Endothelial cell of umbilical vein (primary cell): ENCODE results near the gene NAV3. TPM values are rescaled to one million over a fixed set of nuclear protein-coding genes. Genes with fewer than 3 reads are reported as not detected.

Experiments used
- BruUV-seq: library from RNA; stranded (reverse); fragments of 400-500 nt; replicated peaks from 2 replicates; lab custom pipeline; 2021; lab: Mats Ljungman, UMichigan
- CTCF ChIA-PET: fragments of 300-600, 350-600 bp; sonication (Branson Sonifier 250); formaldehyde crosslinking; loops from one replicate; lab custom pipeline; 2021; ENCODE audit warnings: antibody characterized with exemption, inconsistent platforms; lab: Charles Lee
- POLR2A ChIA-PET: fragments of 300-600, 350-600 bp; sonication (Branson Sonifier 250); formaldehyde crosslinking; loops from one replicate; lab custom pipeline; 2021; ENCODE audit warnings: antibody characterized with exemption, inconsistent platforms; lab: Charles Lee
- DNase-seq: peaks from one replicate; pipeline ENCODE4 v3.0.0-alpha.2; 2011; ENCODE audit warnings: low read depth, low spot score
- FAIRE-seq: peaks from 2 replicates; lab custom pipeline; 2011; peaks lifted over from hg19 to GRCh38; lab: Jason Lieb, UNC
- H2AFZ ChIP-seq: 2 replicates; pipeline ENCODE4 v1.6.0; 2012; ENCODE audit warnings: low read depth, low read length, control low read depth, inconsistent platforms
- H3K27ac ChIP-seq: 2 replicates; pipeline ENCODE4 v1.5.1; 2011; ENCODE audit warnings: low read depth, mild to moderate bottlenecking, control low read depth, low read length, moderate library complexity; ENCODE audit not compliant: insufficient read depth
- H3K27me3 ChIP-seq, 2 experiments: 2 replicates each; pipeline versions ENCODE4 v1.6.0 to v1.6.1; 2011; ENCODE audit warnings: low read length in 2 of 2, mixed read lengths in 1 of 2; ENCODE audit not compliant: control insufficient read depth in 2 of 2, insufficient read depth in 2 of 2
- H3K36me3 ChIP-seq, 2 experiments: 2 replicates in 1 of 2; 3 replicates in 1 of 2; pipeline ENCODE4 v1.5.1; 2011; ENCODE audit warnings: low read length in 2 of 2, mild to moderate bottlenecking in 1 of 2, moderate library complexity in 1 of 2; ENCODE audit not compliant: control insufficient read depth in 2 of 2, insufficient read depth in 2 of 2; ENCODE audit errors: extremely low read depth in 1 of 2
- H3K4me1 ChIP-seq: 3 replicates; pipeline ENCODE4 v1.5.1; 2011; ENCODE audit warnings: mild to moderate bottlenecking, low read length; ENCODE audit not compliant: control insufficient read depth, insufficient read depth; ENCODE audit errors: extremely low read depth
- H3K4me2 ChIP-seq: 2 replicates; pipeline ENCODE4 v1.6.1; 2011; ENCODE audit warnings: low read length, control low read depth, mixed read lengths; ENCODE audit not compliant: insufficient read depth
- H3K4me3 ChIP-seq, 3 experiments: fragments of 200-600 bp in 1 of 3; sonication (generic), shearing (Covaris generic) in 1 of 3; replicated peaks in 1 of 3; 2 replicates each; pipeline ENCODE4 v1.5.1; 2011 to 2016; ENCODE audit warnings: control low read depth in 3 of 3, low read length in 3 of 3, mild to moderate bottlenecking in 2 of 3, inconsistent platforms in 1 of 3, low read depth in 1 of 3, moderate library complexity in 1 of 3; ENCODE audit not compliant: insufficient read depth in 1 of 3
- H3K79me2 ChIP-seq: 2 replicates; pipeline ENCODE4 v1.6.0; 2012; ENCODE audit warnings: low read length, inconsistent platforms; ENCODE audit not compliant: control insufficient read depth, insufficient read depth
- H3K9ac ChIP-seq: replicated peaks from 2 replicates; pipeline ENCODE3; 2011; ENCODE audit warnings: low read length, control low read depth; ENCODE audit not compliant: insufficient read depth; ENCODE audit errors: extremely low read depth
- H3K9me1 ChIP-seq: replicated peaks from 3 replicates; pipeline ENCODE4 v1.6.0; 2011; ENCODE audit warnings: mild to moderate bottlenecking, low read length; ENCODE audit not compliant: control insufficient read depth, insufficient read depth; ENCODE audit errors: extremely low read depth
- H3K9me3 ChIP-seq: replicated peaks from 2 replicates; pipeline ENCODE4 v1.5.1; 2012; ENCODE audit warnings: low read length, inconsistent platforms; ENCODE audit not compliant: control insufficient read depth, insufficient read depth
- H4K20me1 ChIP-seq: replicated peaks from 2 replicates; pipeline ENCODE3; 2011; ENCODE audit warnings: mild to moderate bottlenecking, low read length; ENCODE audit not compliant: control insufficient read depth, insufficient read depth; ENCODE audit errors: extremely low read depth
- CTCF ChIP-seq, 2 donors: IDR thresholded peaks; 1 replicate in 1 of 2; 2 replicates in 1 of 2; pipeline ENCODE4 v1.5.1; 2011; ENCODE audit warnings: low read length in 2 of 2, mild to moderate bottlenecking in 2 of 2, moderate library complexity in 2 of 2, control low read depth in 1 of 2, inconsistent platforms in 1 of 2, low read depth in 1 of 2; ENCODE audit not compliant: insufficient read depth in 1 of 2; ENCODE audit errors: extremely low read depth in 1 of 2
- EZH2 ChIP-seq: IDR thresholded peaks from 2 replicates; pipeline ENCODE4 v1.6.1; 2012; ENCODE audit warnings: borderline replicate concordance, low read depth, mild to moderate bottlenecking, moderate library complexity, low read length, inconsistent platforms; ENCODE audit not compliant: severe bottlenecking
- FOS ChIP-seq: IDR thresholded peaks from 2 replicates; pipeline ENCODE4 v1.6.1; 2011; ENCODE audit warnings: mild to moderate bottlenecking, low read length, moderate library complexity, borderline replicate concordance; ENCODE audit not compliant: insufficient read depth
- GATA2 ChIP-seq: IDR thresholded peaks from 2 replicates; pipeline ENCODE4 v1.7.0; 2011; ENCODE audit warnings: low read depth, mild to moderate bottlenecking, moderate library complexity, mixed read lengths, low read length; ENCODE audit not compliant: insufficient read length, insufficient read depth
- JUN ChIP-seq: IDR thresholded peaks from 2 replicates; pipeline ENCODE4 v1.6.1; 2011; ENCODE audit warnings: borderline replicate concordance, low read depth; ENCODE audit not compliant: insufficient read length, insufficient read depth
- MAX ChIP-seq: IDR thresholded peaks from 2 replicates; pipeline ENCODE4 v1.6.1; 2011; ENCODE audit not compliant: insufficient read depth, insufficient read length
- POLR2A ChIP-seq: IDR thresholded peaks from 2 replicates; pipeline ENCODE4 v1.6.1; 2012; ENCODE audit warnings: low read depth, mild to moderate bottlenecking, control low read depth, low read length
- POLR2AphosphoS5 ChIP-seq: IDR thresholded peaks from 2 replicates; pipeline ENCODE4 v1.6.1; 2012; ENCODE audit warnings: low read depth, mild to moderate bottlenecking, control low read depth, low read length, moderate library complexity; ENCODE audit not compliant: insufficient read depth
- dilution Hi-C: fragments of 300-500 bp; cut with MboI; formaldehyde crosslinking; loops from one replicate; pipeline ENCODE4 v1.15.0; 2019; ENCODE audit warnings: low sequenced_read_pairs; ENCODE audit not compliant: extremely low pct_ligation_motif_present
- intact Hi-C: fragments of 100-400 bp; cut with micrococcal nuclease; formaldehyde crosslinking; loops from one replicate; pipeline ENCODE4 v1.10.0; 2022
- polyA plus RNA-seq, 4 experiments: library from polyadenylated mRNA; depleted of rRNA in 3 of 4; stranded (reverse) in 3 of 4; unstranded in 1 of 4; fragments of >200 nt; gene quantifications; 2 replicates each; pipeline versions ENCODE4 v1.2.1 to v1.2.3, GENCODE V29; 2011 to 2012; ENCODE audit warnings: missing spikeins in 1 of 4
- total RNA-seq: library from RNA; stranded (reverse); gene quantifications from 2 replicates; pipeline ENCODE4 v1.2.3, GENCODE V29; 2021

NAV3 gene
- total and polyA plus RNA-seq, 2 donors (not counting 3 experiments of a cell fraction or from before 2014, with no cell fraction given), result 6.7 to 40.1 TPM

GRCh38 chr12:78185651-78186050, 355.0 kb downstream of the NAV3 start:
- intact Hi-C loops, result loop anchor here (10.0 kb wide), 1 partner anchor 989 kb away; no protein-coding TSS in a partner anchor
- H4K20me1 ChIP-seq, result no peaks in the 10 kb centered on the region
- H3K79me2 ChIP-seq, result no peaks in the 10 kb centered on the region
- dilution Hi-C loops, result no loop called here
- FAIRE-seq (no peak), DNase-seq (no peak)
- H3K9me1 ChIP-seq, result no peaks in the 10 kb centered on the region
- H3K27ac ChIP-seq, result no peak overlapping the region
- no peak overlapping the region for H3K4me3 ChIP-seq
- ChIA-PET POLR2A (no interaction called here), CTCF (interaction anchor here (1.0 to 1.5 kb wide), 2 partner anchors 14 to 17 kb away, joined by 3 read pairs; no protein-coding TSS in a partner anchor)
- H3K36me3 ChIP-seq, result peaks cover 0 to 8% of the 10 kb centered on the region in 2 experiments
- H3K4me2 ChIP-seq, result no peak overlapping the region
- H3K4me1 ChIP-seq, result no peaks in the 10 kb centered on the region
- no peaks in the 10 kb centered on the region for H3K27me3 ChIP-seq
- no peak overlapping the region for H2AFZ ChIP-seq
- no peak overlapping the region for H3K9ac ChIP-seq
- no peaks in the 10 kb centered on the region for H3K9me3 ChIP-seq
- TF ChIP-seq MAX, result no peak
- TF ChIP-seq CTCF (IDR thresholded peaks at IDR 0.05; ENCODE audit: extremely low read depth in 1 of 2, insufficient read depth in 1 of 2, low read depth in 1 of 2, low read length in 2 of 2), result no peak
- no peak for TF ChIP-seq EZH2
- TF ChIP-seq POLR2AphosphoS5, result no peak
- no peak for TF ChIP-seq FOS
- TF ChIP-seq GATA2, result no peak
- no peak for TF ChIP-seq POLR2A
- TF ChIP-seq JUN, result peak; percentile 16
- BruUV-seq, result no TSS peak
